ACC112 (cell line): ENCODE measurements around the gene CDC42BPA.
"Not testable (repeated sequence)": the region's sequence is repeated elsewhere in the genome, so short reads cannot be mapped to it uniquely, and the experiment has no call there.

Experiments used
- H2AFZ ChIP-seq: fragments of 200-600 bp; sonication (generic); one replicate; pipeline ENCODE4 v1.6.0; 2017; ENCODE audit warnings: antibody characterized with exemption, low read length; ENCODE audit not compliant: unreplicated experiment
- H3K27ac ChIP-seq: fragments of 200-600 bp; sonication (generic); 2 replicates; pipeline ENCODE4 v1.5.1; 2014; ENCODE audit warnings: low read depth, mild to moderate bottlenecking, antibody characterized with exemption, low read length, moderate library complexity
- H3K27me3 ChIP-seq: fragments of 200-600 bp; sonication (generic); 2 replicates; pipeline ENCODE4 v1.6.1; 2014; ENCODE audit warnings: mild to moderate bottlenecking, antibody characterized with exemption, low read length, moderate library complexity, mixed read lengths; ENCODE audit not compliant: insufficient read depth
- H3K36me3 ChIP-seq: fragments of 200-600 bp; sonication (generic); 2 replicates; pipeline ENCODE4 v1.6.1; 2016; ENCODE audit warnings: mild to moderate bottlenecking, antibody characterized with exemption, low read length, moderate library complexity, mixed read lengths; ENCODE audit not compliant: insufficient read depth
- H3K4me1 ChIP-seq: fragments of 200-600 bp; sonication (generic); one replicate; pipeline ENCODE4 v1.6.1; 2016; ENCODE audit warnings: low read length, mixed read lengths; ENCODE audit not compliant: insufficient read depth, unreplicated experiment, control insufficient read depth
- H3K4me3 ChIP-seq: fragments of 200-600 bp; sonication (generic); 2 replicates; pipeline ENCODE4 v1.5.1; 2014; ENCODE audit warnings: mild to moderate bottlenecking, low read depth, low read length
- H3K79me2 ChIP-seq: fragments of 200-600 bp; sonication (generic); one replicate; pipeline ENCODE4 v1.6.0; 2016; ENCODE audit warnings: low read length; ENCODE audit not compliant: control insufficient read depth, unreplicated experiment, insufficient read depth

CDC42BPA gene

DNA sequence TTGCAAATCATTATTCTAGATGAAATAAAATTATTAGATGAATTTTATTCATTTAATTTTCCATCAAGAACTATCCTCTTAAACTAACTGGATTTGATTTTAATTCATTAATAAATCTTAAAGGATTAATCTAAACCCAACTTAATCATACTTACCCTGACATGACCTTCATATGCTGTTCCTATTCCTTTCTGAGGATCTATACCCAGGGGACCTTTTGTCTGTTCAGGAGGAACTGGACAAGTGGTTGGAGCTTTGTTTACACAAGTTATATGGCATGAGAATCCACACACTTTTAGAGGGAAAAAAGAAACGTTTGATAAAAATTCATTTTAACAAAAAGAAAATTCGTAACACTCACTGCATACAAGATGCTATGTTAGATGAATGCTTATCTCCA, 283.0 kb downstream of the CDC42BPA start:
- H3K4me3 ChIP-seq = no peak overlapping the region
- no peak overlapping the region for H2AFZ ChIP-seq
- H3K27me3 ChIP-seq = no peaks in the 10 kb centered on the region
- H3K79me2 ChIP-seq = no peaks in the 10 kb centered on the region
- no peak overlapping the region for H3K27ac ChIP-seq
- peaks cover 29% of the 10 kb centered on the region for H3K36me3 ChIP-seq
- no peaks in the 10 kb centered on the region for H3K4me1 ChIP-seq

DNA sequence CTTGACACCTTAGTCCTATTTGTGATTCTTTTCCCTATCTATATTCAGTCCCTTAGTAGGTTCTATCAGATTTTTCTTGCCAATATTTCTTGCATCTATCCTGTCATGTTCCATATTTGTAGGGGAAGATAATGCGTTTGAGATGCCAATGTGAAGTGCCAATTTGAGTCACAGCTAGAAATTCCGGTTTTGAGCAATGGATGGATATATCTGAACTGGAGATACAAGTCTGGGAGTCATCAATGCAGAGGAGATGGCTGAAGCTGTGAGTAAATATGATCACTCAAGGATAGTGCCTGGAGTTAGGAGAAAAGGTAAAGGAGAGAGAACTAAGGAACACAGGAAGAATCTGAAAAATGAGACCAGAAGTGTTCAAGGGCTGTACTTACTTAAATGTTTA, 284.4 kb downstream of the CDC42BPA start:
- Histone ChIP-seq H3K4me1 (no peaks in the 10 kb centered on the region), H3K4me3 (no peak overlapping the region), H3K27me3 (no peaks in the 10 kb centered on the region), H3K79me2 (no peaks in the 10 kb centered on the region), H3K36me3 (peaks cover 19% of the 10 kb centered on the region), H2AFZ (no peak overlapping the region), H3K27ac (no peak overlapping the region)

DNA sequence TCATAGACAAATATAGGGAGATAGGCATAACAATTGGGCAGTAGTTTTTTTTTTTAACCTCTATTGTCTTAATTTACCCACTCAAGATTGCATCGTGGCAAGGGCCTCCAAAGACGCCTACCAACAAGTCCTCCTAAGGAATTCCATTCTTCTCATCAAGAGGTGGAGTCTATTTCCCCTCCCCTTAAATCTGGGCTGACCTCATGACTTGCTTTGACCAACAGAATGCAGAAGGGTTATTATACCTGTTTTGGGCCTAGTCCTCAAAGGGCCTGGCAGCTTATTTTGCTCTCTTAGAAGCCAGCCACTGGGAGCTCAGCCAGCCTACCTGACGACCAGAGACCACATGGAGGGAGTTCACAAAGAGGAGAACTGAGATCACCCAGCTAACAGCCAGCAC, 285.9 kb downstream of the CDC42BPA start:
- H3K79me2 ChIP-seq = no peaks in the 10 kb centered on the region
- H2AFZ ChIP-seq = no peak overlapping the region
- H3K27ac ChIP-seq = no peak overlapping the region
- H3K36me3 ChIP-seq = peaks cover 20% of the 10 kb centered on the region
- no peaks in the 10 kb centered on the region for H3K4me1 ChIP-seq
- H3K4me3 ChIP-seq = no peak overlapping the region
- H3K27me3 ChIP-seq = no peaks in the 10 kb centered on the region

DNA sequence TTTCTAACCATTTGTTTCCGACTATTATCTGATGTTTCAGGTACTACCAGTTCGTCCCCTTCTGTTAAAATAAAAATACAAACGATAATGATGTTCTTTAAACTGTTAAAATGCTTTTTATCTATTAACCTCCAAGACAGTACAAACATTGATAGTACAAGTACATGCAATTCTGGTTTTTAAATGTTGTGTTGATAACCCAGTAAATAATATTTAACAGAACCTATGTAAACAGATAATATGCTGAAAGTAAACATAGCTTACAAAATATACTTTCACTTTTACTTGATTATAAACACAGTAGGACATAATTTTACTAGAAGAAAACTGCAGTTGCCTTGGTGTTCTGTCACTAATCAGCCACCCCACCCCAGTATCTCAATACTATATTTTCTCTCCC, 301.3 kb downstream of the CDC42BPA start:
- H3K27me3 ChIP-seq = no peaks in the 10 kb centered on the region
- no peak overlapping the region for H3K27ac ChIP-seq
- no peaks in the 10 kb centered on the region for H3K4me1 ChIP-seq
- no peak overlapping the region for H3K4me3 ChIP-seq
- H2AFZ ChIP-seq = no peak overlapping the region
- H3K79me2 ChIP-seq = no peaks in the 10 kb centered on the region
- H3K36me3 ChIP-seq = peaks cover 32% of the 10 kb centered on the region

DNA sequence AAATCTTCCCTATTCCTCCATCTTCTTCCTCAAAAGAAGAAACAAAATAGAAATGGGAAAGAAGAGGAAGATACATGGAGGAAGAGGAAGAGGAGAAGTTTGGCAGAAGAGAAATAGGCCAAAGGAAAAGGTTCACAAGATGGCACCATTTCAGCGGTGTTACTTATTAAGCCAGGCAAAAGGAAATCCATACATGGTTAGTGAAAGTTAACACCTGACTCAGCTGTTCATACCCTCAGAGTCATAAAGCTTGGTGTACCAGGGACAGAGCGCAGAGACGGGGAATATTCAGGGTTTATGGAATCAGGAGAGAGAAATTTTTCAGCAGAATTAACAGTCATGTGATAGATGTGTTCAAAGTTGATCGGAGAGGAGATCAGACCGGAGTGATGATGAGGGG, 307.6 kb downstream of the CDC42BPA start:
- Histone ChIP-seq H3K36me3 (no peaks in the 10 kb centered on the region), H3K27ac (no peak overlapping the region), H3K27me3 (no peaks in the 10 kb centered on the region), H3K4me3 (no peak overlapping the region), H2AFZ (no peak overlapping the region), H3K79me2 (no peaks in the 10 kb centered on the region), H3K4me1 (no peaks in the 10 kb centered on the region)

DNA sequence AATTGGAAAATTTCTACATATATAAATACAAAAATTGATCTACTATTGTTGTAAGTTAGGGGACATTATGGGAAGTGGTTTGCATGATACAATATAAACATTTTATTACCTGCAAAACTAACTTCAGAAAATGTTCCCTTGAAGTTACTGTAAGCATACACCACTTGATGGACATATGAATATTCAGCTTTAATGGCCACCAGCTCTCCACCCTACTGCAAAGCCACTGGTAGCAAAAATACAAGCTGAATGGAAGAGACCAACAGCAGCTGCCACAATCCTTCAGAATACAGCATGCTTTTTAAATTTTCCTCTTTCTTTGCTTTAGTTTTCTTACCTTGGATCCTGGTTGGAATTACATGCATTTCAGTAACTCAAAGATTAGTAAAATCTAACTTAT, 308.4 kb downstream of the CDC42BPA start:
- no peak overlapping the region for H3K4me3 ChIP-seq
- H2AFZ ChIP-seq = no peak overlapping the region
- H3K4me1 ChIP-seq = no peaks in the 10 kb centered on the region
- H3K27ac ChIP-seq = no peak overlapping the region
- no peaks in the 10 kb centered on the region for H3K27me3 ChIP-seq
- H3K79me2 ChIP-seq = no peaks in the 10 kb centered on the region
- no peaks in the 10 kb centered on the region for H3K36me3 ChIP-seq

DNA sequence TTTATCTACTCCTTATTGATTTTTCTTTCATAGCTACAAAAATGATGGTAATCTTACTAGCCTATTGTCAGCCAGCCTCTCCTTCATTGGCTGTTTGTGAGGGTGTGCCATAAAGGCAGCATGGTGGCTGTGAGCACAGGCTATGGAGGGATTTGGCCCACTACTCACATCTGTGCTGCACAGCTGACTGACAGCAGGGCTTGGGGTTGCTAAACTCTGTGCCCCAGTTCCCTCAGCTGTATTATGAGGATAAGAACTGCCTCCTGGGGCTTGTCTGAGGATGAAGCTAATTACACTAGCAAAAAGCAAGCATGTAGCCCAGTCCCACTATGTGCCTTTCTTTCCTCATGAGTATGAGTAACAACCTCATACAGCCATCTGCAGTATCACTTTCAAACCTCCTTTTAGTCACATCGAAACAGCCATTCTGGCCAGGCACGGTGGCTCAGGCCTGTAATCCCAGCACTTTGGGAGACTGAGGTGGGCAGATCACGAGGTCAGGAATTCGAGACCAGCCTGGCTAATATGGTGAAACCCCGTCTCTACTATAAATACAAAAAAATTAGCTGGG, 312.0 kb downstream of the CDC42BPA start:
- Histone ChIP-seq H3K27me3 (no peaks in the 10 kb centered on the region), H3K27ac (no peak overlapping the region), H3K79me2 (no peaks in the 10 kb centered on the region), H3K4me1 (no peaks in the 10 kb centered on the region), H3K4me3 (no peak overlapping the region), H2AFZ (no peak overlapping the region), H3K36me3 (peaks cover 11% of the 10 kb centered on the region; the same call in 1 of the 2 replicates)

DNA sequence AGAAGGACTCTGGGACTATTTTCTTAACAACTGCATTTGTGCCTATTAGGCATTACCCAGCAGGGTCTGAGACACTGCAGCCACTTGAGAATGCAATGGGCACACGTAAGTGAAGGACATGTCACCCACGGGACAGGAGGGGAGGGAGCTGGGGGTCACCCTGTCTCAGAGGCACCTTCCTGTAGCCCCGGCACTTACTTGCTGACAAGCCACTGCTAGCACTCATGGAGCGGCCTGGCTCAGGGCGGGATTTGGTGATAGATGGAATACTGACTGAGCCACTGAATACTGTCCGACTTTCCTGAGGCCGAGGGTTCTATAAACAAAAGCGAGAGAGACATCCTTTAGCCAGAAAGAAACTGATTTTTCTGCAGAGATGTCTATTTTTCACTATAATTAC, 313.5 kb downstream of the CDC42BPA start:
- Histone ChIP-seq H3K4me3 (no peak overlapping the region), H3K36me3 (peaks cover 14% of the 10 kb centered on the region), H2AFZ (no peak overlapping the region), H3K27me3 (no peaks in the 10 kb centered on the region), H3K4me1 (no peaks in the 10 kb centered on the region), H3K27ac (no peak overlapping the region), H3K79me2 (no peaks in the 10 kb centered on the region)

DNA sequence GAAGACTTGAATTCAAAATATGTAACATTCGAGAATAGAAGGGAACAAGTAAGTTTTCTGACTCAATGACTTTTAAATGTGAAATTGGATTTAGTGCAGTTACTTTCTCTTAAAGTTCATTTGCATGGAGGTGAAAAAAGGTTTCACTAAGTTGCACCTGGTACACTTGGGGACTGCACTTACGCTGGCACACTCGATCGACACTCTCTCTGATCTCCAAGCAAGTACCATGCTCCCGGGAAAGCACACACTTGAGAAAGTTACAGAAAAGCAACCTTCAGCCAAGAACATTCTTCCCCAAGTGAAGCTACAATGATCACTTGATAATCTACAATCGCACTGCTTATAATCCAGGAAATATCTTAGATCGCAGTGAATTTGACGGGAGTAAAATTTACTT, 315.1 kb downstream of the CDC42BPA start:
- no peaks in the 10 kb centered on the region for H3K4me1 ChIP-seq
- H3K4me3 ChIP-seq = no peak overlapping the region
- no peaks in the 10 kb centered on the region for H3K27me3 ChIP-seq
- no peak overlapping the region for H2AFZ ChIP-seq
- no peaks in the 10 kb centered on the region for H3K79me2 ChIP-seq
- H3K36me3 ChIP-seq = peaks cover 14% of the 10 kb centered on the region
- H3K27ac ChIP-seq = no peak overlapping the region

DNA sequence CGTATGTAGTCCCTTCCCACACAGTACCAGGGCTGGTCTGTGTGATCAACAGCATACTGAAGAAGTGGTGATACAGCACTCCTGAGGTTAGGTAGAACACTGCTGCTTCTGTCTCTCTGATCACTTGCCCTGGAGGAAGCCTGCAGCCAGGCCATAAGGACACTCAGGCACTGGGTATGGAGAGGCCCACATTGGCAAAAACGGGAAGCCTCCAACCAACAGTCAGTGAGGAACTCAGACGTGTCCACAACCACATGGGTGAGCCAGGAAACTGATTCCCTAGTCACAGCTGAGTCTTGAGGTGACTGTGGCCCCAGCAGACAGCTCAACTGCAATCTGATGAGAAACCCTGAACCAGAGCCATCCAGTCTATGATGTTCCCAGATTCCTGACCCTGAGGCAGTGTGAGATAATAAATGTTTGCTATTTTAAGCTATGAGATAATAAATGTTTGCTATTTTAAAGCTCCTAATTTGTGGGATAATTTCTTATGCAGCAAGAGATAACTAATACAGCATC, 315.7 kb downstream of the CDC42BPA start:
- Histone ChIP-seq H3K79me2 (no peaks in the 10 kb centered on the region), H2AFZ (no peak overlapping the region), H3K4me3 (no peak overlapping the region), H3K4me1 (no peaks in the 10 kb centered on the region), H3K27me3 (no peaks in the 10 kb centered on the region), H3K27ac (no peak overlapping the region), H3K36me3 (peaks cover 14% of the 10 kb centered on the region)

DNA sequence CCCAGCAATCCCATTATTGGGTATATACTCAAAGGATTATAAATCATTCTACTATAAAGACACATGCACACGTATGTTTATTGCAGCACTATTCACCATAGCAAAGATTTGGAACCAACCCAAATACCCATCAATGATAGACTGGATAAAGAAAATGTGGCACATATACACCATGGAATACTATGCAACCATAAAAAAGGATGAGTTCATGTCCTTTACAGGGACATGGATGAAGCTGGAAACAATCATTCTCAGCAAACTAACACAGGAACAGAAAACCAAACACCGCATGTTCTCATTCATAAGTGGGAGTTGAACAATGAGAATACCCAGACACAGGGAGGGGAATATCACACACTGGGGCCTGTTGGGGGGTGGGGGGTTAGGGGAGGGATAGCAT, 318.7 kb downstream of the CDC42BPA start:
- H3K4me3 ChIP-seq, H3K27me3 ChIP-seq, H3K27ac ChIP-seq, H3K4me1 ChIP-seq, H3K79me2 ChIP-seq, H2AFZ ChIP-seq: not testable (repeated sequence)
- peaks cover 14% of the 10 kb centered on the region for H3K36me3 ChIP-seq
